Mammary epithelial cell (primary cell): ENCODE results near the gene DRD2.

Experiments used
- EZH2 ChIP-seq: IDR thresholded peaks from 2 replicates; pipeline ENCODE4 v1.6.1; 2012; ENCODE audit warnings: low read length, inconsistent platforms, borderline replicate concordance
- TF ChIP-seq, protein P1 (sequence below), 2 donors: IDR thresholded peaks in 1 of 2; conservative IDR thresholded peaks in 1 of 2; 2 replicates each; pipeline ENCODE4 v1.5.1; 2011 to 2012; ENCODE audit warnings: inconsistent platforms in 2 of 2, low read length in 2 of 2, mild to moderate bottlenecking in 2 of 2, control low read depth in 1 of 2, low read depth in 1 of 2; ENCODE audit not compliant: insufficient read depth in 1 of 2; ENCODE audit errors: extremely low read depth in 1 of 2

DNA sequence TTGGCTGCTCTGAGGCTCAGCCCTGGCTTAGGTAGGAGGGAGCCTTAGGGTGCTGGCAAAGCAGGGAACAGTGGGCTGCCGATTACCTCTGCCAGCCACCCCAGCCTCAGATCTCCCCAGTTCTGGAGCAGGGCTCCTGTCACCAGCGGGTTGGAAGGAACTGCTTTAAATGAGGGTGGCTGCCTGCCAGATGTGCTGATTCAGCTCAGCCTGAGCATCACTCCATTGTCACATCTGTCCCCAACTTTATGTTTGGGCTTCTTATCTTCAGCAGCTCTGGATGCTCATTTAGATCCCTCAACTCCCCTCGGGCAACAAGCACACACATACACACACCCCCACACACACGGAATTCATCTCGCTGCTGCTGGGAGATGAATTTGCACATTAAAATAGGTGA lies 104.6 kb downstream of the DRD2 start:
- TF ChIP-seq, protein P1, sequence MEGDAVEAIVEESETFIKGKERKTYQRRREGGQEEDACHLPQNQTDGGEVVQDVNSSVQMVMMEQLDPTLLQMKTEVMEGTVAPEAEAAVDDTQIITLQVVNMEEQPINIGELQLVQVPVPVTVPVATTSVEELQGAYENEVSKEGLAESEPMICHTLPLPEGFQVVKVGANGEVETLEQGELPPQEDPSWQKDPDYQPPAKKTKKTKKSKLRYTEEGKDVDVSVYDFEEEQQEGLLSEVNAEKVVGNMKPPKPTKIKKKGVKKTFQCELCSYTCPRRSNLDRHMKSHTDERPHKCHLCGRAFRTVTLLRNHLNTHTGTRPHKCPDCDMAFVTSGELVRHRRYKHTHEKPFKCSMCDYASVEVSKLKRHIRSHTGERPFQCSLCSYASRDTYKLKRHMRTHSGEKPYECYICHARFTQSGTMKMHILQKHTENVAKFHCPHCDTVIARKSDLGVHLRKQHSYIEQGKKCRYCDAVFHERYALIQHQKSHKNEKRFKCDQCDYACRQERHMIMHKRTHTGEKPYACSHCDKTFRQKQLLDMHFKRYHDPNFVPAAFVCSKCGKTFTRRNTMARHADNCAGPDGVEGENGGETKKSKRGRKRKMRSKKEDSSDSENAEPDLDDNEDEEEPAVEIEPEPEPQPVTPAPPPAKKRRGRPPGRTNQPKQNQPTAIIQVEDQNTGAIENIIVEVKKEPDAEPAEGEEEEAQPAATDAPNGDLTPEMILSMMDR (conservative IDR thresholded peaks at IDR 0.05 in 1 of 2, IDR thresholded peaks at IDR 0.05 in 1 of 2; ENCODE audit: extremely low read depth in 1 of 2, insufficient read depth in 1 of 2, low read depth in 1 of 2, low read length in 2 of 2): no peak
- TF ChIP-seq EZH2: no peak
